ENCODE results near the gene SLC9A8. TPM values are rescaled to one million over a fixed set of nuclear protein-coding genes. Genes with fewer than 3 reads are reported as not detected.

The SLC9A8 gene
- total RNA-seq, 4 donors from 2014 or later = 4.8 to 8.1 (median 7.0) TPM

DNA sequence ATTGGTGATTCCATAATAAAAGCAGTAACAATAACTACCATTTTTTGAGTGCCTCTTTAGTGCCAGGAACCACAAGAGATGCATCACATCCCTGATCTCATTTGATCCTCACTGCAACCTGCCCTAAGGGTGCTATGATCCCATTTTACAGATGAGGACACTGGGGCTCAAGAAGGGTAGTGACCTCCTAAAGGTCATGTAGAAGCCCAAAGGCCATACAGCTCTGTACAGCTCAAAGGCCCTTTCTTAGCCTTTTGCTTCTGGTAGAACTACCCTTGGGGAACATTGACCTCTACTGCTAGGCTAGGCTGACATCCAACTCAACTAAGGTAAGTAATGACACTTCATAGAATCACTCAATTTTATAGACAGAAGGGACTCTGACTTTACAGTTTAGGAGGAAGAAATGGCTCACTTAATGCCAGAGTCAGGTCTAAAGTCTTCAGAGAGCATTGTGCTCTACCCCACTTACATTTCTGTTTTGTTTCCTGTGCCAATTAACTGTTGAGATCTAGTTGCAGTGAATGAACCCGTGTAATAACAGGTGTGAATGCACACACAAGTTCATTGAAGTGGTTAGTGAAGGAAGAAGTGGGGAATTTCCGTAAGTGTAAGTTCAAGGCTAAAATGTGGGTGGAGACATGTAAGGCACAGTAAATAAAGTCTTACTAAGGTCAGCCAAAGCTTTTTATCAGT lies 10.7 kb downstream of the SLC9A8 start:
- no peak for DNase-seq (ENCODE audit: low spot score in 2 of 2)
- TF ChIP-seq POLR2A (IDR thresholded peaks at IDR 0.05) = no peak
- TF ChIP-seq, protein P1, sequence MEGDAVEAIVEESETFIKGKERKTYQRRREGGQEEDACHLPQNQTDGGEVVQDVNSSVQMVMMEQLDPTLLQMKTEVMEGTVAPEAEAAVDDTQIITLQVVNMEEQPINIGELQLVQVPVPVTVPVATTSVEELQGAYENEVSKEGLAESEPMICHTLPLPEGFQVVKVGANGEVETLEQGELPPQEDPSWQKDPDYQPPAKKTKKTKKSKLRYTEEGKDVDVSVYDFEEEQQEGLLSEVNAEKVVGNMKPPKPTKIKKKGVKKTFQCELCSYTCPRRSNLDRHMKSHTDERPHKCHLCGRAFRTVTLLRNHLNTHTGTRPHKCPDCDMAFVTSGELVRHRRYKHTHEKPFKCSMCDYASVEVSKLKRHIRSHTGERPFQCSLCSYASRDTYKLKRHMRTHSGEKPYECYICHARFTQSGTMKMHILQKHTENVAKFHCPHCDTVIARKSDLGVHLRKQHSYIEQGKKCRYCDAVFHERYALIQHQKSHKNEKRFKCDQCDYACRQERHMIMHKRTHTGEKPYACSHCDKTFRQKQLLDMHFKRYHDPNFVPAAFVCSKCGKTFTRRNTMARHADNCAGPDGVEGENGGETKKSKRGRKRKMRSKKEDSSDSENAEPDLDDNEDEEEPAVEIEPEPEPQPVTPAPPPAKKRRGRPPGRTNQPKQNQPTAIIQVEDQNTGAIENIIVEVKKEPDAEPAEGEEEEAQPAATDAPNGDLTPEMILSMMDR (IDR thresholded peaks at IDR 0.05) = no peak
- intact Hi-C loops (cut with DNase I; ENCODE audit: low total_unique reads) = no loop called here
- 47 to 60% methylated on average over 2 of the region's 2 CpGs for WGBS, 2 donors
- H3K4me3 ChIP-seq (ENCODE audit: low read depth, poor library complexity, severe bottlenecking) = no peak overlapping the region

DNA sequence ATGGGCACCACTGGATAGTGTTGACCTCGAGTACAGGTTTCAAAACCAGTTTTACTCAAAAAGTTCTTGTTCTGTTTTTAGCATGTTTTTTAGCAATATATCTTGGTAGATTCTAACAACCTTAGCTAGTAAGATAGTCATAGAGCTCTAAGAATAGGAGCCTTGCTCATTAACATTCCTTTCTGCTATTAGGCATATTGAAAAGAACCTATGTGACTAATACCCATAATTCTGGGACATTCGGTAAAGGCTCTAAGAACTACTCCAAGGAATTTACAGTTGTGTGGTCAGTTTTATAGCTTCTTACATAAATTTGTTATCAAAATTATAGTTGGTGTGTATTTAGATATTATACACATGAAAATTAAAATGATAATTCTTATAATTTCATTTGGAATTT lies 11.6 kb downstream of the SLC9A8 start:
- intact Hi-C loops (cut with DNase I; ENCODE audit: low total_unique reads) = no loop called here
- no peak overlapping the region for H3K4me3 ChIP-seq (ENCODE audit: low read depth, poor library complexity, severe bottlenecking)
- DNase-seq (ENCODE audit: low spot score in 2 of 2) = no peak
- no peak for TF ChIP-seq POLR2A (IDR thresholded peaks at IDR 0.05)
- TF ChIP-seq, protein P1 (IDR thresholded peaks at IDR 0.05) = no peak
- WGBS, 2 donors = 81 to 88% methylated on average over 2 of the region's 2 CpGs

DNA sequence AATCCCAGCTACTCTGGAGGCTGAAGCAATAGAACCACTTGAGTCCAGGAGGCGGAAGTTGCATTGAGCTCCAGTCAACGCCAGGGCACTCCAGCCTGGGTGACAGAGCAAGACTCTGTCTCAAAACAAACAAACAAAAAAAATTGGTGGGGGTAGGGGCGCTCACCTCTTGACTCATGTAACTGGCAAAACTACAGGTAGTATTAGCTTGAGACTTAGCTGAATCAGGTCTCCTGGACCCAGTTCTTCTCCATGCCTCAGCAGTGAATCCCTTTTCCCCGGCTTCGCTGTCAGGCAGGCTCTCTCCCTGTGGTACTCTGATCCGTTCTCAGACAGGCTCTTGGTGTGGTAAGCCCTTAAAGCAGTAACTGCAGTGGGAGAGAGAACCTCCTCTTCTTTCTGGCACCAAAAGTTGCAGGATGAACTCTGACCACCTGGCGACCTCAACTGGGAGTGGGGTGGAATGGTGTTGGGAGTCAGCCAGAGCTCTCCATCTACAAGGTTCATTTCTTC lies 12.9 kb downstream of the SLC9A8 start:
- H3K4me3 ChIP-seq (ENCODE audit: low read depth, poor library complexity, severe bottlenecking) = no peak overlapping the region
- 91 to 95% methylated on average over 7 of the region's 7 CpGs for WGBS, 2 donors
- DNase-seq (ENCODE audit: low spot score in 2 of 2) = no peak
- intact Hi-C loops (cut with DNase I; ENCODE audit: low total_unique reads) = no loop called here
- TF ChIP-seq, protein P1 (IDR thresholded peaks at IDR 0.05) = no peak
- no peak for TF ChIP-seq POLR2A (IDR thresholded peaks at IDR 0.05)

DNA sequence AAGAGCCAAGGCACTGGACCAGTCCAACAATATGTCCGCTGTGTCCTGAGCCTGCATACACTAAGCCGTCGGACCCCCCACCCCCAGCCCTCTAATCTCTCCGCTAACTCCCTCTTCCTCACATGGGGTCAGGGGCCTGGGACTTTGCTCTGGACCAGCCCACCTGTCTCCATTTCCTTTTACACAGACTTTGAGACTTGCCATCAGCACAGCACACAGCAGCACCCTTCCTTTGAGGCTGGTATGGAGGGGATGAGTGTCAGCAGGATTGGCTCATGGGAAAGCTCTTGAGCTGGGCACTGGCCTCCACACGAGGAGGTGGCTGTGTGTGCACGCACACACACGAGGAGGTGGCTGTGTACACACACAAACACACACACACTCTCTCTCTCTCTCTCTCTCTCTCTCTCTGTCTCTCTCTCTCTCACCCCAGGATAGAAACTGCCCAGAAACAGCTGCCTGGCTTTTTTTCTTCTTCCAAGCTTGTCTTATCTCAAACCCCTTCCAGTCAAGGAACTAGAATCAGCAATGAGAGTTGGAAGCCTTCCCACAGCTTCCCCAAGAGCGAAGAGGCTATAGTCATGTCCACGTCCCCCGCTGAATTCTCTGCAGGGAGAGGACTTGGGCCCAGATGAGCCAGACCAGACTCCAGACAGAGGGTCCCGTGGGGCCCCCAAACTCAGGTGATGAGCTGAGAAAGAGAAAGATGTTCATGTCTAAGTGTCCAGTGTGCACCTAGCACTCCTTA lies 18.6 kb downstream of the SLC9A8 start:
- 89 to 94% methylated on average over 11 of the region's 11 CpGs for WGBS, 2 donors

DNA sequence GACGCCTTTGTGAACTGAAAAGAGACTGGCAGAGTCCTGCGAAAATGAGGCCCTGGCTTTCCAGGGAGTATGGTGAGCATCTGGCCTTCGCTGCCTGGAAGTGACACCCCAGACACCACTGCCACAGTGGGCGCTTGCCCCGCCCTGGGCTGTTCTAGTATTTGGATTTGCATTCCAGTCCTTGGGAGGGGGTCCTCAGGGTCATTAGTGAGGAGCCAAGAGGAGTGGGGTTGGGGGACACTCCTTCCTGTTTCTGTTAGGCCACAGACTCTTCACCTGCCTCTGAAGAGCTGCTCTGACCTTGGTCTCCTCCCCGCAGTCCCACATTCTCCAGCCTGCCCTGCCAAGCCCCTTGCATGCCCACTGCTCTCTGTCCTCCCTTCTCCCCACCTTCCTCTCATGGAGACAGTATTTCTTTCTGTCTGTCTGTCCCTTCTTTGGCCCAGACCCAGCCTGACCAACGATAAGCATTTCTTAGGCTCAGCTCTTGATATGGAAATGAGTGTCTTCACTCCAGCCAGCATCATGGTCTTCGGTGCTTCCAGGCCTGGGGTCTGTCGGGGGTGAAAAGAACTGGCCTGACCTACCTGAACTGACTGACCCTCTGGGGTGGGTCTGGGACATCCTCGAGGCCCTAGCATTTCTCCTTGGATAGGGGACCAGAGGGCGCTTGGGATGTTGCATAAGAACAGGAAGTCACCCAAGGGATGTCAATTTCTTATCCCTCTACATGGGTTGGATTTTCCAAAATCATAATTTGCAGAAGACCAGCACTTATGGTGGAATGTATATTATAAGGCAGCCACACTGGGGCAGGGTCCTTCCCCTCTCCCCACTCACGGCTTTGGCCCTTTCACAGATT lies 19.4 kb downstream of the SLC9A8 start:
- WGBS, 2 donors = 87 to 89% methylated on average over 12 of the region's 12 CpGs
- no peak for TF ChIP-seq POLR2A (IDR thresholded peaks at IDR 0.05)
- TF ChIP-seq, protein P1 (IDR thresholded peaks at IDR 0.05) = no peak
- no peak for DNase-seq (ENCODE audit: low spot score in 2 of 2)
- intact Hi-C loops (cut with DNase I; ENCODE audit: low total_unique reads) = no loop called here
- H3K4me3 ChIP-seq (ENCODE audit: low read depth, poor library complexity, severe bottlenecking) = no peak overlapping the region

More for the DNA sequence above, 18.6 kb downstream of the SLC9A8 start:
- intact Hi-C loops (cut with DNase I; ENCODE audit: low total_unique reads) = no loop called here
- no peak for DNase-seq (ENCODE audit: low spot score in 2 of 2)
- TF ChIP-seq, protein P1 (IDR thresholded peaks at IDR 0.05) = no peak
- no peak for TF ChIP-seq POLR2A (IDR thresholded peaks at IDR 0.05)
- H3K4me3 ChIP-seq (ENCODE audit: low read depth, poor library complexity, severe bottlenecking) = no peak overlapping the region
